GM19463 (cell line): Measurements from ENCODE around the gene ANKRD16.
"Not testable (repeated sequence)": the region's sequence is repeated elsewhere in the genome, so short reads cannot be mapped to it uniquely, and the experiment has no call there.

Experiments
- ATAC-seq: cut with Tn5 transposase; IDR thresholded peaks from one replicate; pipeline ENCODE4 v1.9.1; 2021; ENCODE audit warnings: mild to moderate bottlenecking, moderate library complexity; ENCODE audit not compliant: unreplicated experiment

ANKRD16 gene

DNA sequence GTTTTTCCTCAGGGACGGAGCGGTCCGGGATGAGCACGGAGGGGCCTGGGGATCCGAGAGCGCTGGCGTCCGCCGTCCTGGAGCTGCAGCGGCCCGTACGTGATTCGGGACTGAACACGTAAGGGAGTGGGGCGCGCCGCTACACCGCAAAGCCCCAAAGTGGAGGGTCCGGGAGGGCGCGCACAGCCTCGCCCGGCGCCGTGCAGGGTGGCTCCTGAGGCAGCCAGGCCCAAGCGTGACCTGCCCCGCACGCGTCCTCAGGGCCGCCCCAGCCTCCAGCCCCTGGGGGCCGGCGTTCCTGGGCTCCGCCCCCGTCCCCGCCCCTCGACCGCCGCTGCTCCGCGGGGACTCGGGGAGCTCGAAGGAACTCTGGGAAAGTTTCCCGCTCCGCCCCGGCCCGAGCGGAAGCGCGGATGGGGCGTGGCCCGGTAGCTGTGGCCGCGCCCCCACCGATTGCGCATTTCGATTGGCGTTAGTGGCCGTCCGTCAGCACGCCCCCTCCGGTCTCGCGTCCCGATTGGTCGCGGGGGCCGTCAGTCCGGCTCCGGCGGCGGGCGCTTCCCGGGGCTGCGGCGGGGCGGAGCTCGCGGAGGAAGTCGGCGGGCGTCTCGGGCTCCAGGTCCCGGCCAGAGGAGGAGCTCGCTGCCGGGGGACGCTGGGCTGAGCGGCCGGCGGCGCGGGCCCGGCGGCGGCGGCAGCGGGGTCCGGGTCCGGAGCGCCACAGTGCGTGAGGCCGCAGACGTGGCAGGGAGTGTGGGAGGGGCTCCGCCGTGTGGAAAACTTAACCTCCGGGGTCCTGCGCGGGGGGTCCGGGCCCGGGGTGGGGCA is at the start of gene ANKRD16, which contains the start of gene FBH1:
Gene ANKRD16, minus strand, starts transcription at position 270 of the 828 bp plus-strand sequence. CDS start 539 bp downstream, outside the sequence.
Gene FBH1, plus strand, starts transcription at position 620 of the 828 bp plus-strand sequence. Its CDS starts 103 bp downstream, at position 723.
- ATAC-seq, result peak; percentile 78

DNA sequence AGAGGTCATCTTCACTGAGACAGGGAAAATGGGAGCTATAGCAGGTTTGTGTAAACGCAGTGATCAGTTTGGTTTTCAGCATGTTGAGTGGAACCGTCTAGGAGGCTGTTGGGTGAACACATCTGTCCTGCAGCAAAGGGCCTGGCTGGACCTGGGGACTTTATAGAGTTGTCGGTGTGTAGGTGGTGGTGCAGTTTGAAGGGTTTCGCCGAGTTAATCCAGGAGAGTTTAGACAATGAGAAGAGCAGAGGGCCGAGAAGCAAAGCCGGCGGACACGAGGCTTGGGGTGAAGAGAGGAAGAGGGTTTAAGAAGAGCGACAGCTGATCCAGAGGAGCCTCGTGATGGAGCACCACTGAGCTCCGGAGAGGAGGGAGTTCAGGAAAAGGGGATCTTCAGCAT is 48.6 kb upstream of the ANKRD16 start:
- no peak for ATAC-seq

DNA sequence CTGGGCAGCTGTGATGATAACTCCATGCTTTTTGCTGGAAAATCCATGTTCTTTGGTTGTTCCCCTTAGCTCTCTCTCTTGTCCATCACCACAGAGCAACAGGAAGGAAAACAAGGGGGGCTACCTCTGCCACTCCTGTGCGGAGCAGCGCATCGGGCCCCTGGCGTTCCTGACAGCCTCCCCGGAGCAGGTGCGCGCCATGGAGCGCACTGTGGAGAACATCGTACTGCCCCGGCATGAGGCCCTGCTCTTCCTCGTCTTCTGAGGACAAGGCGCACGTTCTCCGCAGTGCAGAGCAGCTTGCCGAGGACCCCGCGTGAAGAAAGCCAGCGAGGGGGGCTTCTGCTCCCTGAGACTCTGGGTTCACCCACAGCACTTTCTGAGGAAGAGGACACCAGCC is 47.3 kb upstream of the ANKRD16 start:
- no peak for ATAC-seq

DNA sequence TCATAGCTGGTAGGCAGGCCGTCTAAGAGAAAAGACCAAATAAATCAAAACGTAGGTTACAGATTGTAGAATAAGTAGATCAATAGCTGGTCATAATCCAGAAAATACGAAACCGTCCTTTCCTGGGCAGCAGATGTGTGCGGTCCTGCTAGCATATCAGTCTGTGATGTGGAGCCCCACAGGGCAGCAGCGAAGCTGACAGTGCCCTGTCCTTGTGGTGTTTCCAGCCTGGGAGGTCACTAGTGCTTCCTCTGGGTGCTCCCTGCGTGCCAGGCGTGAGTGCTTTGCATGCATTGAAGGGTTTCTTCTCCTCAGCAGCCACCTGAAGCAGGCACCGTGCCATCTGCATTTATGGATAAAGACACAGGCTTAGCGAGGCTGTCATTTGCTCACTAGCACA is 45.9 kb upstream of the ANKRD16 start:
- ATAC-seq, result no peak

DNA sequence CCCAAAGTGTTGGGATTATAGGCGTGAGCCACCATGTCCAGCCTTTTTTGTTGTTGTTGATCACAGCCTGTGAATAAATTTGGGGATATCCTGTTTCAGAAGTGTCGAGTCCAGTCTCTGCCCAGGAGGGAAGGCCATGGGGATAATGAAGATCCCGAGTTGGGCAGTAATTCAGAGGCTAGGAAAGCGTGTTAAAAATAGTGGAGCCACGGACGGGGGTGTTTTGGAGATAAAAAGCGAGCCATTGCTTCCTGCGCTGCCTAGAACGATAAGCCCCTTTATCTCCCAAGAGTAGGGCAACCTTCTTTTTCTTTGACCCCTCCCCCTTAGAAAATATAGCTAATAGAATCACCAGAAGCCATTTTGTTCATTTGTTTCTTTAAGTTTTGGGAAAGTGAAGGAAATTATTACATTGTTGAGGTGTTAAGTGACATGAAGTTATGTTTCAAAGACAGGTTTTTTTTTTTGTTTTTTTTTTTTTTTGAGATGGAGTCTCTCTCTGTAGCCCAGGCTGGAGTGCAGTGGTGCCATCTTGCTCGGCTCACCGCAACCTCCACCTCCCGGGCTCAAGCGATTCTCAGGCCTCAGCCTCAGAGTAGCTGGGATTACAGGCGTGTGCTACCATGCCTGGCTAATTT is 44.3 kb upstream of the ANKRD16 start:
- ATAC-seq, result no peak

DNA sequence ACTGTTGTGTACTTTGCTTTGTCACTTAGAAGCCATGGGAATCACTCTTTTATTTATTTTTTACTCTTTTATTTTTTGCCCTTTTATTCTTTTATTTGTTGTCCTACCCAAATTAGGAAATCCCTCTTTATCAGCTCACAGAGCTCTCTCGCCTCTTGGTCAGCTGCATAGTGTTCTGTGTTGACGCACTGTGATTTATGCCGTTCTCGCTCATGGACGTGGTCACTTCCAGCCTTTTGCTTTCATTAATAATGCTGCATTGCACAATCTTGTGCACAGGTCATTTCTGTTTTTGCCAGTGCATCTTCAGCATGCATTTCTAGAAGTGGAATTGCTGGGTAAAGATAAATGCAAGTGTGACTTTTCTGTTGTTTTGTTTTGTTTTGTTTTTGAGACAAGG is 42.7 kb upstream of the ANKRD16 start:
- ATAC-seq, result no peak

DNA sequence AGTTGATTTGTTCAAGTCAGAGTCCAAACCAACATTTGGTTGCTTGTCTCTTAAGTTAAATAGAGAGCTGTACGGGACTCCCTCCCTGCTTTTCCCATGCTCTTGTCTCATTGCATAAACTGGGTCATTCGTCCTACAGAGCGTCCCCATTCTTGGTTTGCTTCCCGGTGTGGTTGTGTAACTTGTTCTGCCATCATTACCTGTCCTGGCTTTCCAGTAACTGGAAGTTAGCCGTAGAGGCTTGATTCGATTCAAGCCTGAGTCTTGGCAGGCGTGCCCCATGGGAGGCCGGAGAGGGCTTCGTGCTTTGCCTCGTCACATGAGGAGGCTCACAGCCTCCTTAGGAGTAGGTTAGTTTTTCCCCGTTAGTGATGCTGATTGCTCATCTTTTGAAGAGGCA is 40.6 kb upstream of the ANKRD16 start:
- no peak for ATAC-seq

DNA sequence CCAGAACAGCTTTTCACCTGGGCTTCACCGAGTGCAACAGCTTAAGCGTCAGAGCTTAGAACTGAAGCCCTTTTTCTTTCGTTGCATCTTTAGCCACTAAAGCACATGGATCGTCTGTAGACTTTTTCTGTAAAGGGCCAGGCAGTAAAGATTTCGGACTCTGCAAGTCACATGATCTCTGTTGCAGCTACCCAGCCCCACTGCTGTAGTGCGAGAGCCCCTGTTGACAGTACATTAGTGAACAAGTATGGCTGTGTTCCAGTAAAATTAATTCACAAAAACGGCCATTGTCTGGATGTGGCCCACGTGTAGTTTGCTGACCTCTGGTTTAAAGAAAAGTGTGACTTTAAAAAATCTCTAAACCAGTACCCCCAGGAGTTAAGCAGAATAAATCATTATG is 39.7 kb upstream of the ANKRD16 start:
- no peak for ATAC-seq

DNA sequence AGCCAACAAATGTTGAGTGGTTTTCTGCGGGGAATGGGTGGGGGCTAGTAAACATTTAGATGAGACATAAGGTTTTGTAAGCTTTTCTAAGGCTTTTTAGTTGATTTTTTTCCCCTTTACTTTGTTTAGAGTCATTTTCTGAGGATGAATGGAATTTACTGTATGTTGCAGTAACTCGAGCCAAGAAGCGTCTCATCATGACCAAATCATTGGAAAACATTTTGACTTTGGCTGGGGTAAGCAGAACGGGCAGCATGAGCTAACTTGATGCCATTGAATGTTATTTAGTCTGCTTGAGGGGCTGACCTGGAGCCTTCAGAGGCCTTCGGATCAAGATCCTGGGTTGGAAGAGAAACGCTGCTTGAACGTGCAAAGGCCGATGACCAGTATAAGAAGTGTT is 37.6 kb upstream of the ANKRD16 start:
- no peak for ATAC-seq

DNA sequence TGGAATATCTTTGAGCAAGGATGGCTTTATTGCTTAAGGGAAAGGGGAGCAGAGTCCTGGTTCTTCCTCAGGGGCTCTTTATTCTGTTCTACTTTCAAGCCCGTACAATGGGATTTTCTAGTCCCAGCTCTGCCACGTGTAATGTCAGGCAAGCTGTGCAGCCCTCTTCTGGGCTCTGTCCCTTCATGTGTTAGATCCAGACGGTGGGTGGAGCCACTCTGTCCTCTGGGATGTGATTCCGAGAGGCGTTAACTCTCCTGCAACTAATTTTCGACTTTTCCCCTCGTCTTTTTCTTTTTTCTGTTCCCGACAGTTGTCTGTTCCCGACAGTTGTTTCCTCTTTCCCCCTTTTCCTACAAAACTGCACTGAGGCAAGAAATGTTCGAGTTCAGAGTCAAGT is 35.2 kb upstream of the ANKRD16 start:
- ATAC-seq, result no peak

DNA sequence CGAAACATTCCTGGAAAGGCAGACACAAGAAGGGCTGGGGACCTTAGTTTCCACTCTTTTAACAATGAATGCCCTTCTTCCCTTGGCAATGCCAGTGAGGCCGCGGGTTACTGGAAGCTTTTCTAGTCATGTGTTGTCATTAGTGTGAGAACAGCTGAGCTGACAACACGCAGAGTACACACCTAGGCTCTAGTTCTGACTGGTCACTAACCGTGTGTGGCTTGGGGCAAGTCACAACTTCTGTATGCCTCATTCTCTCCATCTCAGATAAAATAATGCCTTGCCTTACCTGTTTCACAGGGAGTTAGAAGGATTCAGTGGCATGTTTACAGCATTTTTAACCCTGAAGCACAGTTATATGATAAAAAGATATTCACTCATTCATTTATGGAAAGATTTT is 32.1 kb upstream of the ANKRD16 start:
- no peak for ATAC-seq

DNA sequence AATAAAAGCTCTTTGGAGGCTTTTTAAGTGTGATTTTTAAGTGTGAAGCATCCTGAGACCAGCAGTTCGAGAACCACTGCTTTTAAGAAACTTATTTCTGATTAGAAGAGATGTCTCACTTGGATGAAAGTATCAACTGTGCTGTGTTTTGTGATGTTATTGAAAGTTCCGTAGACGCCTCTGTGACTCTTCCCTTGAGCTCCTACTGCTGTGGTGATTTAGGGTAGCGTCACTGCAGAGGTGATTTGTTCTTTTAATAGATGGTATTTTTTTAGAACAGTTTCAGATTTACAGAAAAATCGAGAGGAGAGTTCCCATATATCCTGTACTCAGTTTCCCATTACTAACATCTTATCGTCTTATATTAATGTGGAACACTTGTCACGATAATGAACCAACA is 29.9 kb upstream of the ANKRD16 start:
- ATAC-seq, result no peak

DNA sequence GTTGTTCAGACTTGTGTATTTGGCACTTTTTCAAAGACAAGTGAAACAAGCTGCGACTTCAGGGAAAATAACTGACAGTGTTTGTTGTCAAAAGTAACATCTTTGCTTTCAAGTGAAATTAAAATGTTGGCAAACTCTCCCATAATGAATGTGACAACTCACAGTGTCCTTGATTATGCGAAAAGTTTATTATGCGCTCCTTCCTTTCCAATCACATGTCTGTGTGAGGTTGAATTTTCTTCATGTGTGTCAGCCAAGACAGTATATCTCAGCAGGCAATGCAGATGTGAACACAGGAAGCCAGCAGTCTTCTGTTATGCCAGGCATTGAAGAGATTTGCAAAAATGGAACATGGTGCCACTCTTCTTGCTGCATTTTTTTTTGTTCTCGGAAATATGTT is 29.1 kb upstream of the ANKRD16 start:
- no peak for ATAC-seq

DNA sequence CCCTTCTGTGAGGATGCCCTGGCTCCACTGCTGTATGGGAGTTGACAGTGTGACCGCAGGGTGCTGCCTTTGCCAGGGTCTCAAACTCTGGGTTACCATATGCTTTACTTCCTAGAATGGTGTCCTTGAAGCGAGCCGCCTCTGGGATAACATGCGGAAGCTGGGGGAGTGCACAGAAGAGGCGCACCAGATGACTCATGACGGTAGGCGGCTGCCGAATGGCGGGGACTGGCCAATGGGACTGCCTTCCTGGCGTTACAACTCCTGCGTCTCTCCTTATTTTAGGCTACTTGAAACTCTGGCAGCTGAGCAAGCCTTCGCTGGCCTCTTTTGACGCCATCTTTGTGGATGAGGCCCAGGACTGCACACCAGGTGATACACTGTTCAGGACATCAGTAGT is 27.6 kb upstream of the ANKRD16 start:
- ATAC-seq, result no peak

DNA sequence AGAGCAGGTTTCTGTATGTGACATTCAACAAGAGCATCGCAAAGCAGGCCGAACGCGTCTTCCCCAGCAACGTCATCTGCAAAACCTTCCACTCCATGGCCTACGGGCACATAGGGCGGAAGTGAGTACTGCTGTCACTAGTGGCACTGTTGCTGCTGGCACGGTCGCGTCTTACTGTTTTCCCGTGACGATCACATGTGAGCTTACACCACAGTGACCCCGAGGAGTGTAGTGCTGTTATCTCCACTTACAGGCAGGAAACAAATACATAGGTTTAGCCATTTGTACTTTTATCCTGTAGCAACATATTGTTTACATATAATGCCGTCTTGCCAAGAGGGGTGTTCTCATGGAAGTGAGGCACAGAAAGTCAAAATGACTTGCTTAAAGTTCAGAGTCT is 25.8 kb upstream of the ANKRD16 start:
- no peak for ATAC-seq

DNA sequence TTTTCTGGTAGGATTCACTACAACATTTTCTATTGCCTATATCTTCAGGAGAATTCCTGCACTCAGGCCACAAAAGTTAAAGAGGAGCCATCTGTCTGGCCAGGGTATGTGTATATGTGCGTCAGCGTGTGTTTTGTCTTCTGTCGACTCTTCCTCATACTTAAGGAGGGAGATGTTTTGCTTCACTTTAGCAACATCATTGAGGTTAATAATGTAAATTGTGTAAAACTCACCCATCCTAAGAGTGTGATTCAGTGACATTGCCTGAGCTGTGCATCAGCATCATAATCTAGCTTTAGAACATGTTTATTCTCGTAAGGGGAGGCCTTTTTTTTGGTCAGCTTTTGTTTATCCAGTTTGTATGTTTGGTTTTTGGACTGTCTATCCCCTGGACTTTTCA is 24.0 kb upstream of the ANKRD16 start:
- no peak for ATAC-seq

DNA sequence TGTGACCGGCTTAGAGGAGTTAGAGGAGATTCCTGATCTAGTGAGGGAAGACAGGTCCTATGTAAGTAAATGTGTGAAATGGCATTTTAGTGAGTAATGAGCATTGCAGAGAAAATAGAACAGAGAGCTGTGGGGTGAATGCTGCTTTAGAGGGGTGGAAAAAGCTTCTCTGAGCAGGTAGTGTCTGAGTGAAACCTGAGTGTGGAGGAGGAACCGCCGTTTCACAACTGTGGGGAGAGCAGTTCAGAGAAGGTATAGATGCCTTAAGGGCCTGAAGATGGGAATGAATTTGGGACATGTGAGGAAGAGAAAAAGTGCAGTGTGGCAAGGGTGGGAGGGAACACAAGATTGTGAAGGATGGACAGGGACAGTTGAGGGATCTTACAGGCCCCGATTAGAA is 22.0 kb upstream of the ANKRD16 start:
- ATAC-seq, result no peak

DNA sequence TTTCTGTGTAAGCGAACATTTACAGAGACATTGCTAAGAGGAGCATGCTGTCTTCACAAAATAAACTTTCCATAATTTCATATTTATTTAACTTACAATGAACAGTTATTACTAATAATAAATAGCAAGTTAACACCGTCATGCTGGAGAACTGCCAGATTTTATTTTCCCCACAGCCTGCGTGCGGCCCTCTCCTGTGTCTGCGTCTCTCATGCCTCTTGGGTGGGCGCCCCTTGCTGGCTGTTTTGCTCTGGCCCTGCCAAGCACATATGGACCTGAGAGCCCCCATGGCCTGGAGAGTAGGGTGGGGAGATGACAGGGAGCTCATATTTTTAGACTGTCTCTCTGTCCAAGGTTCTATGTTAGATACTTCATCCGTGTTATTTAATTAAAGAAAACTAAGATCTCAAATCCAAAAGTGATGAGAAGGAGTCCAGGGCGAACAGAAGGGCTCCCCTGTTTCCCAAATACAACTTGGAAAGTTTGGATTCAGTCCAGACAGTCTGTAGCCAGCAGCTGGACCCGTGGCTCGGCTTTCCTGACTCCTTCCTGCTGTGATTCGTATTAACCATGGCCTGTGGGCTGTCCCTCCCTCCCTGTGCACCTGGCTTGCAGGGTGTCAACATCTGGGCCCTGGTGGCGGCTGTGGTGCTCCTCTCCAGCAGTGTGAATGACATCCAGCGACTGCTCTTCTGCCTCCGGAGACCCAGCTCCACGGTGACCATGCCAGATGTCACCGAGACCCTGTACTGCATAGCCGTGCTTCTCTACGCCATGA is 20.8 kb upstream of the ANKRD16 start:
- no peak for ATAC-seq

DNA sequence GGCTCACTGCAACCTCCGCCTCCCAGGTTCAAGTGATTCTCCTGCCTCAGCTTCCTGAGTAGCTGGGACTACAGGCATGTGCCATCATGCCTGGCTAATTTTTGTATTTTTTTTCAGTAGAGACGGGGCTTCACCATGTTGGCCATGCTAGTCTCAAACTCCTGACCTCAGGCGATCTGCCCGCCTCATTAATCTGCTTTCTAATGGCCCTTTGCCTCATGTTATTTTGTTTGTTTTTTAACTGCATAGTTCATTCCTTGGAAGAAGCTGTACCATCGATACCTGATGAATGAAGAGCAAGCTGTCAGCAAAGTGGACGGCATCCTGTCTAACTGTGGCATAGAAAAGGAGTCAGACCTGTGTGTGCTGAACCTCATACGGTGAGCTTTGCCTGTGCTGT is 19.0 kb upstream of the ANKRD16 start:
- ATAC-seq, result not testable (repeated sequence)

DNA sequence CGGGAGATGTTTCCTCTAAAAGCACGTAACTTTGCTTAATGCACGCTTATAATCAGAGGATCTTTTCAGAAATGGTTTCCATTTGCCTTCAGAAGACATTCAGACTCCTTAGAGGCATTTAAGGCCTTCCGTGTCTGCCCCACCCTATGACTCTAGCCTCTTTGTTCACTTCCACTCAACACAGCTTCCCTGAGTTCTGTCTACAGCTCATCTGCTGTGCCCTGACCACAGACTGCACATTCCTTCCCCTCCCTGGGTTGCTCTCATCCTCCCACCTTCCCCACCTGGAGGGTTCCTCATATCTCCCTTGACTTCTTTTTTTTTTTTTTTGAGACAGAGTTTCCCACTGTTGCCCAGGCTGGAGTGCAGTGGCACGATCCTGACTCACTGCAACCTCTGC is 17.0 kb upstream of the ANKRD16 start:
- ATAC-seq, result no peak

DNA sequence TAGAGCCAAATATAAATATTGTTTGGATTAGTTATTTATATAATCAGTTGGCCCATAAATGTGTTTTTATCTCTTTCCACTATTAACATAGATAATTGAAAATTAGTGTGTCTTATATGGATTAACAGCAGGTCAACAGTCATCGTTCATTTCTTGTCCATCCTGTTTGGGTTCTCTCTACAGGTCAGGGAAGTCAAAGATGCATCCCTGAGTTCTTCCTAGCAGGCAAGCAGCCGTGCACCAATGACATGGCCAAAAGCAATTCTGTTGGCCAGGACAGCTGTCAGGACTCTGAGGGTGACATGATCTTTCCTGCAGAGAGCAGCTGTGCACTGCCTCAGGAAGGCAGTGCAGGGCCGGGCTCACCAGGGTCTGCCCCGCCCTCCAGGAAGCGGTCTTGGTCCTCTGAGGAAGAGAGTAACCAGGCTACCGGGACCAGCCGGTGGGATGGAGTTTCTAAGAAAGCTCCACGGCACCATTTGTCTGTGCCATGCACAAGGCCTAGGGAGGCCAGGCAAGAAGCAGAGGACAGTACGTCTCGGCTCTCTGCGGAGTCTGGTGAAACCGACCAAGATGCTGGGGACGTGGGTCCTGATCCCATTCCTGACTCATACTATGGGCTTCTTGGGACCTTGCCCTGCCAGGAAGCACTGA is 16.3 kb upstream of the ANKRD16 start:
- no peak for ATAC-seq
